NOMO-1 treated with DMSO at 0.1 percent for 48 hours (cell line): ENCODE results near the gene JMJD1C.
"Not testable (repeated sequence)": the region's sequence is repeated elsewhere in the genome, so short reads cannot be mapped to it uniquely, and the experiment has no call there.

ENCODE experiments used
- DNase-seq: peaks from one replicate; lab custom pipeline; 2025; ENCODE audit not compliant: unreplicated experiment; lab: John Stamatoyannopoulos, UW

The JMJD1C gene

GRCh38 chr10:63366933-63367332 lies 98.8 kb downstream of the JMJD1C start:
- DNase-seq = no peak

GRCh38 chr10:63365976-63366765 lies 99.6 kb downstream of the JMJD1C start:
- DNase-seq = no peak

- no peak for DNase-seq
Observed at GRCh38 chr10:63364918-63365317, 100.9 kb downstream of the JMJD1C start.

GRCh38 chr10:63363951-63364350 lies 101.8 kb downstream of the JMJD1C start:
- no peak for DNase-seq

GRCh38 chr10:63355682-63356081 lies 110.1 kb downstream of the JMJD1C start:
- DNase-seq = no peak

- no peak for DNase-seq
Observed at GRCh38 chr10:63352976-63353375, 112.8 kb downstream of the JMJD1C start.

GRCh38 chr10:63348245-63348850 lies 117.4 kb downstream of the JMJD1C start:
- no peak for DNase-seq

GRCh38 chr10:63346015-63346441 lies 119.7 kb downstream of the JMJD1C start:
- no peak for DNase-seq

GRCh38 chr10:63344269-63344668 lies 121.5 kb downstream of the JMJD1C start:
- no peak for DNase-seq

GRCh38 chr10:63343476-63343875 lies 122.3 kb downstream of the JMJD1C start:
- no peak for DNase-seq

- DNase-seq = not testable (repeated sequence)
Observed at GRCh38 chr10:63339640-63340039, 126.1 kb downstream of the JMJD1C start.

GRCh38 chr10:63337455-63338251 lies 128.1 kb downstream of the JMJD1C start:
- no peak for DNase-seq

GRCh38 chr10:63331586-63331985 lies 134.2 kb downstream of the JMJD1C start:
- no peak for DNase-seq

- DNase-seq = no peak
Observed at GRCh38 chr10:63324495-63324854, 141.3 kb downstream of the JMJD1C start.

- DNase-seq = no peak
Observed at GRCh38 chr10:63323701-63324494, 141.9 kb downstream of the JMJD1C start.

GRCh38 chr10:63320683-63321082 lies 145.1 kb downstream of the JMJD1C start:
- DNase-seq = no peak

- no peak for DNase-seq
Observed at GRCh38 chr10:63319231-63319630, 146.5 kb downstream of the JMJD1C start.

- DNase-seq = no peak
Observed at GRCh38 chr10:63318491-63318890, 147.3 kb downstream of the JMJD1C start.

GRCh38 chr10:63314020-63314419 lies 151.8 kb downstream of the JMJD1C start:
- DNase-seq = no peak

- no peak for DNase-seq
Observed at GRCh38 chr10:63313066-63313717, 152.6 kb downstream of the JMJD1C start.

- no peak for DNase-seq
Observed at GRCh38 chr10:63308628-63309027, 157.1 kb downstream of the JMJD1C start.
